GM12878 (cell line): ENCODE measurements around the gene BEST4. TPM values are rescaled to one million over a fixed set of nuclear protein-coding genes. Genes with fewer than 3 reads are reported as not detected.

Experiments used
- BHLHE40 ChIP-seq, 2 experiments: fragments of 450-650 bp in 1 of 2; IDR thresholded peaks; 2 replicates each; pipeline ENCODE4 v1.6.1; 2011 to 2017; ENCODE audit warnings: low read depth in 2 of 2, borderline replicate concordance in 1 of 2, improper control_type of control experiment in 1 of 2, low read length in 1 of 2, mild to moderate bottlenecking in 1 of 2
- HDGF ChIP-seq: fragments of 450-650 bp; IDR thresholded peaks from 2 replicates; pipeline ENCODE4 v1.6.1; 2016; ENCODE audit warnings: antibody characterized with exemption
- IKZF2 ChIP-seq, 2 experiments: fragments of 450-650 bp; IDR thresholded peaks; 2 replicates each; pipeline ENCODE4 v1.6.1; 2017; ENCODE audit warnings: mild to moderate bottlenecking in 2 of 2, moderate library complexity in 2 of 2
- MEF2A ChIP-seq: IDR thresholded peaks from 2 replicates; pipeline ENCODE4 v1.6.1; 2011; ENCODE audit warnings: low read depth, mild to moderate bottlenecking, low read length, moderate library complexity; ENCODE audit not compliant: insufficient read depth
- MEF2B ChIP-seq: fragments of 450-650 bp; IDR thresholded peaks from 2 replicates; pipeline ENCODE4 v1.6.1; 2018; ENCODE audit warnings: mild to moderate bottlenecking, moderate library complexity; ENCODE audit not compliant: partially characterized antibody, poor library complexity, severe bottlenecking
- PAX5 ChIP-seq: IDR thresholded peaks from 2 replicates; pipeline ENCODE4 v1.6.1; 2011; ENCODE audit warnings: low read depth, low read length, borderline replicate concordance
- SIX5 ChIP-seq: IDR thresholded peaks from 2 replicates; pipeline ENCODE4 v1.6.1; 2011; ENCODE audit warnings: mild to moderate bottlenecking, low read depth, low read length, moderate library complexity; ENCODE audit not compliant: severe bottlenecking
- SRF ChIP-seq, 2 experiments: IDR thresholded peaks; 2 replicates each; pipeline ENCODE4 v1.6.1; 2011; ENCODE audit warnings: low read depth in 2 of 2, low read length in 2 of 2, mild to moderate bottlenecking in 1 of 2, moderate library complexity in 1 of 2
- TARDBP ChIP-seq: IDR thresholded peaks from 2 replicates; pipeline ENCODE4 v1.6.1; 2016; ENCODE audit warnings: borderline replicate concordance
- WRNIP1 ChIP-seq: IDR thresholded peaks from 2 replicates; pipeline ENCODE4 v1.6.1; 2011; ENCODE audit warnings: low read depth, low read length, improper control_type of control experiment, borderline replicate concordance
- polyA plus RNA-seq, 11 experiments: library from polyadenylated mRNA; depleted of rRNA in 4 of 11; unstranded in 6 of 11; stranded (reverse) in 5 of 11; fragments of >200 nt; fragmentation: Nextera tagmentation in 4 of 11; fragmentation: Illumina TruSeq in 1 of 11; extraction: Ambion mirVana in 4 of 11; extraction: Trizol in 1 of 11; gene quantifications; 1 replicate in 1 of 11; 2 replicates in 10 of 11; pipeline versions ENCODE4 v1.2.1 to v1.2.3, GENCODE V29; 2011 to 2016; ENCODE audit warnings: inconsistent platforms in 2 of 11, missing spikeins in 2 of 11, low read depth in 1 of 11
- total RNA-seq, 4 experiments: library from RNA; depleted of rRNA in 3 of 4; stranded (reverse); fragments of >200 nt in 3 of 4; fragmentation: Illumina TruSeq in 1 of 4; extraction: Trizol in 1 of 4; gene quantifications; 2 replicates each; pipeline versions ENCODE4 v1.2.1 to v1.2.3, GENCODE V29; 2013 to 2021
- TF ChIP-seq, protein P1 (sequence below): fragments of 450-650 bp; IDR thresholded peaks from 2 replicates; pipeline ENCODE4 v1.6.1; 2017; ENCODE audit warnings: low read depth, mild to moderate bottlenecking, moderate library complexity
- TF ChIP-seq, protein P2 (sequence below): IDR thresholded peaks from 2 replicates; pipeline ENCODE4 v1.6.1; 2012; ENCODE audit warnings: improper control_type of control experiment, low read depth, low read length; ENCODE audit not compliant: insufficient replicate concordance
- TF ChIP-seq, protein P3 (sequence below): fragments of 450-650 bp; IDR thresholded peaks from 2 replicates; pipeline ENCODE4 v1.6.1; 2017; ENCODE audit warnings: mild to moderate bottlenecking, moderate library complexity
- TF ChIP-seq, protein P4 (sequence below): IDR thresholded peaks from 2 replicates; pipeline ENCODE4 v1.6.1; 2011; ENCODE audit warnings: low read depth, low read length, improper control_type of control experiment, borderline replicate concordance

The BEST4 gene
- total and polyA plus RNA-seq, 10 of the 15 experiments (the other 5 are each of a cell fraction or from before 2014, with no cell fraction given): 0.06 to 1.3 (median 0.42) TPM

DNA sequence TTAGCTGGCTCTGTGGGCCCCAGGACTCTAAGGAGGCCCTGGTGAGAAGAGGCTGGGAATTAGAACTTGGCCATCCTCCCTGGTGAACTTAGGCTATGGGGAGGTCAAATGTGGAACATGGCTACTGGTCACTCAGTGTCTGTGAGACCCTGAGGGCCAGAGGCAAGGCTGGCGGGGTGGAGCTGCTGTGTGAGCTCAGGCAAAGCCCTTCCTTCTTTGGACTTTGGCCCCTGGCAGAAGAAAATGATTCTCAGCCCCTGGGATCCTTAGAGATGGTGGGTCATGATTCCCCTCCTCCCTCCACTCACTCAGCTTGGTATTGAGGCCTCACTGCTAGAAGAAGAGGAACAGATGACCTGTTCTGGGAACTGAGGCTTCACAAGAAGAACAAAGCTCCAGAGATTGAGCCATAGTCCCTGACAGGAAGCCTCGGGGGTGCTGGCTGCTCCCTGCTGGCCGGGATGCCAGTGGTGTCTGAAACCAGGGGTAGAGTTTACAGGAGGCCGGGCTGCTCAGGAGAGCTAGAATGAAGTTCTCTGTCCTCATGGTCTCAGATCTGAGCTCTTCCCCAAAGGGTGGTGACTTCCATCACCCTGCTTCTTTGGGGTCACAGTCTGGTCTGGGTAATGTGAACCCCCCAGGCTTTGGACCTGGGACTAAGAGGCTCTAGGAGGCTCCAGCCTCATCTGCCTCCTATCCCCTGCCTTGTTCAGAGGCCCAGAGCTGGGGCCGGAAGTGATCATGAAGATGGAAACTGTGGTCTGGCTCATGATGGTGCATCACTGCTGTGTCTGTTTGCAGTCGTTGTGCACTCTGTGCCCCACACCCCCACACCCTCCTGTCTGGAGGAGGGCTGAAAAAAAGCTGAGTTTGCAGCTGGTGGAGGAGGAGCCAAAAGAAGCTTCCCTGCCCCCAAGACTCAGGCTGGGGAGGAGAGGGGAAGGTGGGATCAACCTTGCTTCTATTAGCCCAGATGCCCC is 21.3 kb upstream of the BEST4 start (continued):
- TF ChIP-seq, protein P1, sequence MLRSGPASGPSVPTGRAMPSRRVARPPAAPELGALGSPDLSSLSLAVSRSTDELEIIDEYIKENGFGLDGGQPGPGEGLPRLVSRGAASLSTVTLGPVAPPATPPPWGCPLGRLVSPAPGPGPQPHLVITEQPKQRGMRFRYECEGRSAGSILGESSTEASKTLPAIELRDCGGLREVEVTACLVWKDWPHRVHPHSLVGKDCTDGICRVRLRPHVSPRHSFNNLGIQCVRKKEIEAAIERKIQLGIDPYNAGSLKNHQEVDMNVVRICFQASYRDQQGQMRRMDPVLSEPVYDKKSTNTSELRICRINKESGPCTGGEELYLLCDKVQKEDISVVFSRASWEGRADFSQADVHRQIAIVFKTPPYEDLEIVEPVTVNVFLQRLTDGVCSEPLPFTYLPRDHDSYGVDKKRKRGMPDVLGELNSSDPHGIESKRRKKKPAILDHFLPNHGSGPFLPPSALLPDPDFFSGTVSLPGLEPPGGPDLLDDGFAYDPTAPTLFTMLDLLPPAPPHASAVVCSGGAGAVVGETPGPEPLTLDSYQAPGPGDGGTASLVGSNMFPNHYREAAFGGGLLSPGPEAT: no peak; the same call in 1 of the 2 replicates
- no peak for TF ChIP-seq TARDBP
- TF ChIP-seq, protein P2, sequence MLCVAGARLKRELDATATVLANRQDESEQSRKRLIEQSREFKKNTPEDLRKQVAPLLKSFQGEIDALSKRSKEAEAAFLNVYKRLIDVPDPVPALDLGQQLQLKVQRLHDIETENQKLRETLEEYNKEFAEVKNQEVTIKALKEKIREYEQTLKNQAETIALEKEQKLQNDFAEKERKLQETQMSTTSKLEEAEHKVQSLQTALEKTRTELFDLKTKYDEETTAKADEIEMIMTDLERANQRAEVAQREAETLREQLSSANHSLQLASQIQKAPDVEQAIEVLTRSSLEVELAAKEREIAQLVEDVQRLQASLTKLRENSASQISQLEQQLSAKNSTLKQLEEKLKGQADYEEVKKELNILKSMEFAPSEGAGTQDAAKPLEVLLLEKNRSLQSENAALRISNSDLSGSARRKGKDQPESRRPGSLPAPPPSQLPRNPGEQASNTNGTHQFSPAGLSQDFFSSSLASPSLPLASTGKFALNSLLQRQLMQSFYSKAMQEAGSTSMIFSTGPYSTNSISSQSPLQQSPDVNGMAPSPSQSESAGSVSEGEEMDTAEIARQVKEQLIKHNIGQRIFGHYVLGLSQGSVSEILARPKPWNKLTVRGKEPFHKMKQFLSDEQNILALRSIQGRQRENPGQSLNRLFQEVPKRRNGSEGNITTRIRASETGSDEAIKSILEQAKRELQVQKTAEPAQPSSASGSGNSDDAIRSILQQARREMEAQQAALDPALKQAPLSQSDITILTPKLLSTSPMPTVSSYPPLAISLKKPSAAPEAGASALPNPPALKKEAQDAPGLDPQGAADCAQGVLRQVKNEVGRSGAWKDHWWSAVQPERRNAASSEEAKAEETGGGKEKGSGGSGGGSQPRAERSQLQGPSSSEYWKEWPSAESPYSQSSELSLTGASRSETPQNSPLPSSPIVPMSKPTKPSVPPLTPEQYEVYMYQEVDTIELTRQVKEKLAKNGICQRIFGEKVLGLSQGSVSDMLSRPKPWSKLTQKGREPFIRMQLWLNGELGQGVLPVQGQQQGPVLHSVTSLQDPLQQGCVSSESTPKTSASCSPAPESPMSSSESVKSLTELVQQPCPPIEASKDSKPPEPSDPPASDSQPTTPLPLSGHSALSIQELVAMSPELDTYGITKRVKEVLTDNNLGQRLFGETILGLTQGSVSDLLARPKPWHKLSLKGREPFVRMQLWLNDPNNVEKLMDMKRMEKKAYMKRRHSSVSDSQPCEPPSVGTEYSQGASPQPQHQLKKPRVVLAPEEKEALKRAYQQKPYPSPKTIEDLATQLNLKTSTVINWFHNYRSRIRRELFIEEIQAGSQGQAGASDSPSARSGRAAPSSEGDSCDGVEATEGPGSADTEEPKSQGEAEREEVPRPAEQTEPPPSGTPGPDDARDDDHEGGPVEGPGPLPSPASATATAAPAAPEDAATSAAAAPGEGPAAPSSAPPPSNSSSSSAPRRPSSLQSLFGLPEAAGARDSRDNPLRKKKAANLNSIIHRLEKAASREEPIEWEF: no peak
- peak; percentile 37; the same call in 1 of the 2 replicates for TF ChIP-seq HDGF
- no peak for TF ChIP-seq MEF2B
- TF ChIP-seq, protein P3, sequence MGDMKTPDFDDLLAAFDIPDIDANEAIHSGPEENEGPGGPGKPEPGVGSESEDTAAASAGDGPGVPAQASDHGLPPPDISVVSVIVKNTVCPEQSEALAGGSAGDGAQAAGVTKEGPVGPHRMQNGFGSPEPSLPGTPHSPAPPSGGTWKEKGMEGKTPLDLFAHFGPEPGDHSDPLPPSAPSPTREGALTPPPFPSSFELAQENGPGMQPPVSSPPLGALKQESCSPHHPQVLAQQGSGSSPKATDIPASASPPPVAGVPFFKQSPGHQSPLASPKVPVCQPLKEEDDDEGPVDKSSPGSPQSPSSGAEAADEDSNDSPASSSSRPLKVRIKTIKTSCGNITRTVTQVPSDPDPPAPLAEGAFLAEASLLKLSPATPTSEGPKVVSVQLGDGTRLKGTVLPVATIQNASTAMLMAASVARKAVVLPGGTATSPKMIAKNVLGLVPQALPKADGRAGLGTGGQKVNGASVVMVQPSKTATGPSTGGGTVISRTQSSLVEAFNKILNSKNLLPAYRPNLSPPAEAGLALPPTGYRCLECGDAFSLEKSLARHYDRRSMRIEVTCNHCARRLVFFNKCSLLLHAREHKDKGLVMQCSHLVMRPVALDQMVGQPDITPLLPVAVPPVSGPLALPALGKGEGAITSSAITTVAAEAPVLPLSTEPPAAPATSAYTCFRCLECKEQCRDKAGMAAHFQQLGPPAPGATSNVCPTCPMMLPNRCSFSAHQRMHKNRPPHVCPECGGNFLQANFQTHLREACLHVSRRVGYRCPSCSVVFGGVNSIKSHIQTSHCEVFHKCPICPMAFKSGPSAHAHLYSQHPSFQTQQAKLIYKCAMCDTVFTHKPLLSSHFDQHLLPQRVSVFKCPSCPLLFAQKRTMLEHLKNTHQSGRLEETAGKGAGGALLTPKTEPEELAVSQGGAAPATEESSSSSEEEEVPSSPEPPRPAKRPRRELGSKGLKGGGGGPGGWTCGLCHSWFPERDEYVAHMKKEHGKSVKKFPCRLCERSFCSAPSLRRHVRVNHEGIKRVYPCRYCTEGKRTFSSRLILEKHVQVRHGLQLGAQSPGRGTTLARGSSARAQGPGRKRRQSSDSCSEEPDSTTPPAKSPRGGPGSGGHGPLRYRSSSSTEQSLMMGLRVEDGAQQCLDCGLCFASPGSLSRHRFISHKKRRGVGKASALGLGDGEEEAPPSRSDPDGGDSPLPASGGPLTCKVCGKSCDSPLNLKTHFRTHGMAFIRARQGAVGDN: peak; percentile 95
- TF ChIP-seq WRNIP1: no peak
- no peak for TF ChIP-seq SRF (IDR thresholded peaks at IDR 0.05; ENCODE audit: low read depth in 2 of 2, low read length in 2 of 2)
- peak; percentile 16 to 37; a peak in 1 of 4 replicates for TF ChIP-seq BHLHE40 (IDR thresholded peaks at IDR 0.05; ENCODE audit: borderline replicate concordance in 1 of 2, low read depth in 2 of 2, low read length in 1 of 2)
- peak; percentile 51 to 74 for TF ChIP-seq IKZF2 (IDR thresholded peaks at IDR 0.05)
- TF ChIP-seq PAX5: peak; percentile 53; the same call in 1 of the 2 replicates
- TF ChIP-seq, protein P4, sequence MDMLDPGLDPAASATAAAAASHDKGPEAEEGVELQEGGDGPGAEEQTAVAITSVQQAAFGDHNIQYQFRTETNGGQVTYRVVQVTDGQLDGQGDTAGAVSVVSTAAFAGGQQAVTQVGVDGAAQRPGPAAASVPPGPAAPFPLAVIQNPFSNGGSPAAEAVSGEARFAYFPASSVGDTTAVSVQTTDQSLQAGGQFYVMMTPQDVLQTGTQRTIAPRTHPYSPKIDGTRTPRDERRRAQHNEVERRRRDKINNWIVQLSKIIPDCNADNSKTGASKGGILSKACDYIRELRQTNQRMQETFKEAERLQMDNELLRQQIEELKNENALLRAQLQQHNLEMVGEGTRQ: no peak
- TF ChIP-seq MEF2A: 0 out of 2 replicates have a peak, but pooled peaks have one; percentile 5
- no peak for TF ChIP-seq SIX5
